WTC11 (cell line): ENCODE measurements around the gene TCEAL5.

Experiments
- CBFB ChIP-seq: sonication (generic); formaldehyde crosslinking; IDR thresholded peaks from 2 replicates; pipeline ENCODE4 v1.8.1; 2022; ENCODE audit warnings: mild to moderate bottlenecking, low read depth, missing genetic modification reagents
- ELF4 ChIP-seq: sonication (generic); formaldehyde crosslinking; IDR thresholded peaks from 2 replicates; pipeline ENCODE4 v1.8.1; 2022; ENCODE audit warnings: low read depth, mild to moderate bottlenecking, moderate library complexity, missing genetic modification reagents
- MYBL2 ChIP-seq: sonication (generic); formaldehyde crosslinking; IDR thresholded peaks from 2 replicates; pipeline ENCODE4 v1.8.1; 2023; ENCODE audit warnings: mild to moderate bottlenecking, moderate library complexity, missing genetic modification reagents
- NR2C2 ChIP-seq: sonication (generic); formaldehyde crosslinking; IDR thresholded peaks from 2 replicates; pipeline ENCODE4 v1.8.0; 2022; ENCODE audit warnings: mild to moderate bottlenecking, missing genetic modification reagents
- RELA ChIP-seq: sonication (generic); formaldehyde crosslinking; IDR thresholded peaks from 2 replicates; pipeline ENCODE4 v1.8.1; 2022; ENCODE audit warnings: missing genetic modification reagents, mild to moderate bottlenecking, borderline replicate concordance
- TF ChIP-seq, protein P1 (sequence below): fragments of 200-600 bp; IDR thresholded peaks from 2 replicates; pipeline ENCODE4 v1.8.0; 2022; ENCODE audit warnings: antibody characterized with exemption

DNA sequence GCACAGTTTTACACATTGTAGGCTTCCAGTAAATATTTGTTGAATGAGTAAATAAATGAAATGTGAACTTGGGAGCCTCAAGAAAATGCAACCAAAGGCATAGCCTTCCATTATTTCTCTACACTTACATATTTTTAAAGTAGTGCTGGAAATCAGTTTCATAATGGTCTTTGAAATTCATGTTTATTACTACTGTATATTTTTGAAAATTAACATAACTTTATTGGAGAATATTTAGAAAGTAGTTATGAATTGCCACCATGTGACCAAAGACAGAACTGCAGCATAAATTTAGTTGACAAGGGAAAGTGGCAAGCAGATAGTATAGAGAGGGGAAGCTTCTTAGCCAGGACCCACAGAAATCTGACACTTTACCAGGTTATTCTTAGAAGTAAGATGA lies 28.0 kb downstream of the TCEAL5 start:
- TF ChIP-seq MYBL2 (CRISPR knock-in tag), result no peak
- no peak for TF ChIP-seq ELF4 (CRISPR knock-in tag)
- TF ChIP-seq RELA (CRISPR knock-in tag), result no peak
- TF ChIP-seq NR2C2 (CRISPR knock-in tag), result no peak
- TF ChIP-seq, protein P1, sequence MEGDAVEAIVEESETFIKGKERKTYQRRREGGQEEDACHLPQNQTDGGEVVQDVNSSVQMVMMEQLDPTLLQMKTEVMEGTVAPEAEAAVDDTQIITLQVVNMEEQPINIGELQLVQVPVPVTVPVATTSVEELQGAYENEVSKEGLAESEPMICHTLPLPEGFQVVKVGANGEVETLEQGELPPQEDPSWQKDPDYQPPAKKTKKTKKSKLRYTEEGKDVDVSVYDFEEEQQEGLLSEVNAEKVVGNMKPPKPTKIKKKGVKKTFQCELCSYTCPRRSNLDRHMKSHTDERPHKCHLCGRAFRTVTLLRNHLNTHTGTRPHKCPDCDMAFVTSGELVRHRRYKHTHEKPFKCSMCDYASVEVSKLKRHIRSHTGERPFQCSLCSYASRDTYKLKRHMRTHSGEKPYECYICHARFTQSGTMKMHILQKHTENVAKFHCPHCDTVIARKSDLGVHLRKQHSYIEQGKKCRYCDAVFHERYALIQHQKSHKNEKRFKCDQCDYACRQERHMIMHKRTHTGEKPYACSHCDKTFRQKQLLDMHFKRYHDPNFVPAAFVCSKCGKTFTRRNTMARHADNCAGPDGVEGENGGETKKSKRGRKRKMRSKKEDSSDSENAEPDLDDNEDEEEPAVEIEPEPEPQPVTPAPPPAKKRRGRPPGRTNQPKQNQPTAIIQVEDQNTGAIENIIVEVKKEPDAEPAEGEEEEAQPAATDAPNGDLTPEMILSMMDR, result no peak
- TF ChIP-seq CBFB, result no peak
